Nephron progenitor cell (in vitro differentiated cells): Measurements from ENCODE around the gene HCLS1.

Experiments
- DNase-seq: peaks from one replicate; pipeline ENCODE4 v3.0.0; 2021
- H3K27ac Mint-ChIP-seq: 2 replicates; pipeline ENCODE4 v1.8.0; 2021; ENCODE audit warnings: mild to moderate bottlenecking, moderate library complexity, mixed read lengths
- H3K27me3 Mint-ChIP-seq: 2 replicates; pipeline ENCODE4 v1.8.0; 2021; ENCODE audit warnings: mild to moderate bottlenecking, low read depth, mixed read lengths; ENCODE audit not compliant: poor library complexity
- H3K36me3 Mint-ChIP-seq: 2 replicates; pipeline ENCODE4 v1.8.0; 2021; ENCODE audit warnings: low read depth, mixed read lengths
- H3K4me1 Mint-ChIP-seq: 2 replicates; pipeline ENCODE4 v1.8.0; 2021; ENCODE audit warnings: mixed read lengths
- H3K4me3 Mint-ChIP-seq: 2 replicates; pipeline ENCODE4 v1.8.0; 2021; ENCODE audit warnings: mild to moderate bottlenecking, moderate library complexity, mixed read lengths
- H3K9me3 Mint-ChIP-seq: 2 replicates; pipeline ENCODE4 v1.8.0; 2021; ENCODE audit warnings: mild to moderate bottlenecking, moderate library complexity, mixed read lengths
- TF ChIP-seq, protein P1 (sequence below): fragments of 200-600 bp; sonication (generic); IDR thresholded peaks from 2 replicates; pipeline ENCODE4 v1.5.0; 2021; ENCODE audit warnings: antibody characterized with exemption

HCLS1 gene

DNA sequence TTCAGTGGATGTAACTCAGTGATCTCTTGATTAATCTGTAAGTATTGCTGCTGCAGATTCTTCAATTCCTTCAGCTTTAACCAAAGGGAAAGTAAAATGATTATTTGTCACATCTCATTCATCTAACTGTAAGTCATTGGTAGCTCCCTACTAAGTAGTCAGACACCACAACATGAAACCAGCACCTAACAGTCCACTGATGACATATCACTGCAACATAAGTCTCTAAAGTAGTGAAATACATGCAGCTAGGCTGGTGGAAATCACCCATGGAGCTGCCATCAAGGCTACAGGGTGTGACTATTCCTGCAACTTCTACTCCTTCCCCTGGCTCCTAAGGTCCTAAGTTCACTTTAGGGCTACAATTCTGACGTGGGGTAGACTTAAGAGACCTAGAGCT, 21.1 kb upstream of the HCLS1 start:
- no peak overlapping the region for H3K27ac Mint-ChIP-seq
- H3K27me3 Mint-ChIP-seq, result no peaks in the 10 kb centered on the region
- TF ChIP-seq, protein P1, sequence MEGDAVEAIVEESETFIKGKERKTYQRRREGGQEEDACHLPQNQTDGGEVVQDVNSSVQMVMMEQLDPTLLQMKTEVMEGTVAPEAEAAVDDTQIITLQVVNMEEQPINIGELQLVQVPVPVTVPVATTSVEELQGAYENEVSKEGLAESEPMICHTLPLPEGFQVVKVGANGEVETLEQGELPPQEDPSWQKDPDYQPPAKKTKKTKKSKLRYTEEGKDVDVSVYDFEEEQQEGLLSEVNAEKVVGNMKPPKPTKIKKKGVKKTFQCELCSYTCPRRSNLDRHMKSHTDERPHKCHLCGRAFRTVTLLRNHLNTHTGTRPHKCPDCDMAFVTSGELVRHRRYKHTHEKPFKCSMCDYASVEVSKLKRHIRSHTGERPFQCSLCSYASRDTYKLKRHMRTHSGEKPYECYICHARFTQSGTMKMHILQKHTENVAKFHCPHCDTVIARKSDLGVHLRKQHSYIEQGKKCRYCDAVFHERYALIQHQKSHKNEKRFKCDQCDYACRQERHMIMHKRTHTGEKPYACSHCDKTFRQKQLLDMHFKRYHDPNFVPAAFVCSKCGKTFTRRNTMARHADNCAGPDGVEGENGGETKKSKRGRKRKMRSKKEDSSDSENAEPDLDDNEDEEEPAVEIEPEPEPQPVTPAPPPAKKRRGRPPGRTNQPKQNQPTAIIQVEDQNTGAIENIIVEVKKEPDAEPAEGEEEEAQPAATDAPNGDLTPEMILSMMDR, result no peak
- no peak overlapping the region for H3K4me3 Mint-ChIP-seq
- no peak for DNase-seq
- H3K9me3 Mint-ChIP-seq, result peaks cover 26% of the 10 kb centered on the region
- peaks cover 79% of the 10 kb centered on the region for H3K36me3 Mint-ChIP-seq
- no peaks in the 10 kb centered on the region for H3K4me1 Mint-ChIP-seq

DNA sequence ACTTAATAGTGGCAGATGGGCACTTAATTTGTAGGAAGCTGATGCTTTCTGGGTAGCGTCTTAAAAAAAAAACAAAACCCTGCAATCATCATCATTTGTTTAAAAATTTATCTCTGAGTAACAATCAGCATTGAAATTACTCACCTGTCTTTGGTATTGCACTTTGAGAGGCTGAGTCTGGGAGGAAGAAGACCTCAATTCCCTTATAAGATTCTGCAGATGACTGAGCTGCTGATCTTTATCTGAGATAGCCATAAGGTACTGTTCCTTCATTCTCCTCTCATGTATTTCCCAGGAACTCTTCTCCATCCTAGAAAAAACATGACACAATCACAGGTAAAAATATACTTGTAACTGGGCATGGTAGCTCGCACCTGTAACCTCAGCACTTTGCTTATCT, 16.4 kb upstream of the HCLS1 start:
- Mint-ChIP-seq H3K4me3 (no peak overlapping the region), H3K36me3 (peaks cover 75% of the 10 kb centered on the region), H3K9me3 (no peaks in the 10 kb centered on the region), H3K27me3 (no peaks in the 10 kb centered on the region), H3K27ac (no peak overlapping the region), H3K4me1 (no peaks in the 10 kb centered on the region)
- TF ChIP-seq, protein P1, result no peak
- DNase-seq, result no peak

DNA sequence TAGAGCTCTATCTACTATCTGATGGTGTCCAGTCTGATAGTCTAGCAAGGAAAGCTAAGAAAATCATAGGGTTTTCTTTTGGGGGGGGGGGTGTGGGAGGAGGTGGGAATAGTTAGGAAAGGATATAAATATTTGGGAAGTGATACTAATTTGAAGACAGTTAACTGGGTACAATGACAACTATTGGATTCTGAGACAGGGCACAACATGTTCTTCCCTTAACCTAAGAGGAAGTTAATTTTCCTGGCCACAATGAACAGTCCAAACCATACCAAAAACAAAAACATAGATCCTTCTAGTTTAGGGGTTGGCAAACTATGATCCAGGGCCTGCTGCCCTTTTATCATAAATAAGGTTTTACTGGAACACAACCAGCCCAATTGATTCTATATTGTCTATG, 10.0 kb upstream of the HCLS1 start:
- Mint-ChIP-seq H3K27ac (no peak overlapping the region), H3K4me1 (no peaks in the 10 kb centered on the region), H3K27me3 (no peaks in the 10 kb centered on the region), H3K36me3 (peaks cover 57% of the 10 kb centered on the region), H3K9me3 (no peaks in the 10 kb centered on the region), H3K4me3 (no peak overlapping the region)
- no peak for DNase-seq
- TF ChIP-seq, protein P1, result no peak

DNA sequence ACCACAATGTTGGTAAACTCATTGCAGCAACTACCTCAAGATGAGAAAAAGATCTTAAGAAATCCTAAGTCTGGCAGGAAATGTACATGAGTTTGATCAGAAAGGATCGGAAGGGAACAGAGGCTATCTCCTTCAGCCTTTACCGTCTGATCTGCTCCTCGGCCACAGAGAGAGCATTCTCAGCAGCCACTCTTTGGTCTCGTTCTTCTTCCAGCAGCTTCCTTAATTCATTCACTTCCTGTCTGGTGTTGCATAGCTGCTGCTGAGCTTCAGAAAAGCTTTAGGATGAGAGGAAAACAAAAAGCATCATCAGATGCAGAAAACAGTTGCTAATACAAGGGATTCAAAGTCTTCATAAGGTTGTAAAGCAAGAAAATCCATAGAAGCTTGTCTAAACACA, 6.6 kb upstream of the HCLS1 start:
- Mint-ChIP-seq H3K4me3 (no peak overlapping the region), H3K36me3 (peaks cover 48% of the 10 kb centered on the region), H3K27me3 (no peaks in the 10 kb centered on the region), H3K27ac (peak overlapping the region; percentile 53), H3K4me1 (no peaks in the 10 kb centered on the region), H3K9me3 (no peaks in the 10 kb centered on the region)
- no peak for DNase-seq
- TF ChIP-seq, protein P1, result no peak

DNA sequence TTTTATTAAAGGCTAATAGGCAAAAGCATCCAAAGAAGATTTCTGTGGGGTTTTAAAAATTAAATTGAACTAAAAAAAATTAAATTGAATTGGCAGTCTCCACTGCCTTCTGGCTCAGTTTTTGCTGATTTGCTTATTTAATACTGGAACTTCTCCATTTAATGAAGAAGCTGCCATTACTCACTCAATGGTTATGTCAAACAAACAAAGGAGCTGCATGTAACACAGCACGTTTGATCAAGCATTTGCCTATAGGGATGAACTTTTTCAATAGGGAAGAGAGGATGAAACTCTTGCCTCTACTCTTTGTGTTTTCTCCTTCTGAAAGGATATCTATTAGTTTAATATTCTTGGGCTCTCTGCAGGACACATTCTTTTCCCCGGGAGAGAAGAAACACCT, 4.8 kb upstream of the HCLS1 start:
- no peaks in the 10 kb centered on the region for H3K9me3 Mint-ChIP-seq
- no peaks in the 10 kb centered on the region for H3K4me1 Mint-ChIP-seq
- no peak overlapping the region for H3K27ac Mint-ChIP-seq
- no peak overlapping the region for H3K4me3 Mint-ChIP-seq
- no peaks in the 10 kb centered on the region for H3K27me3 Mint-ChIP-seq
- H3K36me3 Mint-ChIP-seq, result peaks cover 41% of the 10 kb centered on the region
- no peak for DNase-seq
- TF ChIP-seq, protein P1, result no peak

DNA sequence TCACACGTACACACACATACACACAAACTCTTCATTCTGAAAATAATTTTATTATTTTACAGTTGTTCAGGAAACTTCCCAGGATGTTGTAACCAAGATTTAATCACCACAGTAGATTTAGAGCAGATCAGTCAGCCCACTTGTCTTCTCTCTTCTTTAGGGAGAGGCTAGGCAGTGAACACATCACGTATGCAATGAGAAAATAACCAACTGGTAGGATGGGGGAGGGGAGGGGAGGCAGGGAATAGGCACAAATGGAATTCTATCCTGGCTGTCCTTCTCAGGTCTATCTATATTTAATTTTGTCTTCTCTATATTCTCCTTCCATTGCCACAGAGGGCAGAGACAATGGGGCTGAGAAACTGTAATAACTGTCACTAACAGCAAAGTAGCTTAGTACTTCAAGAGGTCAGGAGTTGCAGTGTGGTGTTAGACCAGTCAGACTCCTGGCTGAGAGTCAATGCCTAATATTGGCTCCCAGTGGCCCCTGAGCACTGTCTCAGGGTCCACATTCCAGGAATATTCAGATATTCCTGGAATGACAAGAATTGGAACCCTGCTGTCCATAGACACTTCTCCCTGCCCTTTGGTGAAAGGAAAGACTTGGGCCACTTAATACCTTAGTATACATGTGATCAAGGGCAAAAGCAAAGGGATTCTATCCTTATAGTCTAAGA, 2.6 kb upstream of the HCLS1 start:
- Mint-ChIP-seq H3K4me1 (no peaks in the 10 kb centered on the region), H3K27ac (no peak overlapping the region), H3K27me3 (no peaks in the 10 kb centered on the region), H3K4me3 (no peak overlapping the region), H3K9me3 (no peaks in the 10 kb centered on the region), H3K36me3 (peaks cover 33% of the 10 kb centered on the region)
- no peak for DNase-seq
- TF ChIP-seq, protein P1, result no peak
